Naive thymus-derived CD8-positive, alpha-beta T cell (primary cell): ENCODE data around the gene ADAM8. TPM values are rescaled to one million over a fixed set of nuclear protein-coding genes. Genes with fewer than 3 reads are reported as not detected.
"Not testable (repeated sequence)": the region's sequence is repeated elsewhere in the genome, so short reads cannot be mapped to it uniquely, and the experiment has no call there.

Experiments
- ATAC-seq, 2 donors: fragments of 150-1000 bp; cut with Tn5 transposase in 1 of 2; sonication (Bioruptor Pico), chemical (Tn5 transposase) in 1 of 2; 1 replicate in 1 of 2; 2 replicates in 1 of 2; pipeline ENCODE4 v1.10.0; 2021; ENCODE audit warnings: mild to moderate bottlenecking in 2 of 2, moderate library complexity in 2 of 2
- POLR2A ChIA-PET: fragments of 350-600 bp; sonication (Branson Sonifier 250); formaldehyde crosslinking; loops from one replicate; lab custom pipeline; 2021; ENCODE audit warnings: antibody characterized with exemption; lab: Charles Lee
- DNase-seq, 10 donors: peaks; one replicate each; pipeline versions ENCODE4 v3.0.0 to v3.0.0-alpha.2; 2020 to 2022
- H3K27ac Mint-ChIP-seq, 10 donors: one replicate each; pipeline ENCODE4 v1.8.0; 2020 to 2022; ENCODE audit warnings: mild to moderate bottlenecking in 10 of 10, mixed read lengths in 10 of 10, moderate library complexity in 4 of 10, inconsistent platforms in 1 of 10
- H3K27me3 Mint-ChIP-seq, 5 donors: one replicate each; pipeline ENCODE4 v1.8.0; 2021 to 2022; ENCODE audit warnings: mixed read lengths in 5 of 5
- H3K36me3 Mint-ChIP-seq, 3 donors: one replicate each; pipeline ENCODE4 v1.8.0; 2020 to 2022; ENCODE audit warnings: mixed read lengths in 3 of 3, mild to moderate bottlenecking in 2 of 3, inconsistent platforms in 1 of 3
- H3K4me1 Mint-ChIP-seq, 4 donors: one replicate each; pipeline ENCODE4 v1.8.0; 2021 to 2022; ENCODE audit warnings: mixed read lengths in 4 of 4
- H3K4me3 Mint-ChIP-seq, 10 donors: one replicate each; pipeline ENCODE4 v1.8.0; 2020 to 2022; ENCODE audit warnings: mild to moderate bottlenecking in 10 of 10, mixed read lengths in 10 of 10, moderate library complexity in 6 of 10, inconsistent platforms in 1 of 10
- H3K9me3 Mint-ChIP-seq, 9 donors: one replicate each; pipeline ENCODE4 v1.8.0; 2020 to 2022; ENCODE audit warnings: mixed read lengths in 9 of 9, mild to moderate bottlenecking in 3 of 9, inconsistent platforms in 1 of 9, moderate library complexity in 1 of 9
- polyA plus RNA-seq, 3 donors: library from polyadenylated mRNA; unstranded; fragments of 300-500 nt; fragmentation: Illumina TruSeq; gene quantifications; one replicate each; pipeline ENCODE4 v1.2.3, GENCODE V29; 2021
- total RNA-seq, 8 experiments: library from RNA in 2 of 8; stranded (reverse) in 2 of 8; gene quantifications; one replicate each; pipeline ENCODE4 v1.2.3 and lab custom pipeline; 2021 to 2026

ADAM8 gene
- total and polyA plus RNA-seq, 5 experiments from 2014 or later, result 7.8 to 28.4 (median 9.4) TPM

DNA sequence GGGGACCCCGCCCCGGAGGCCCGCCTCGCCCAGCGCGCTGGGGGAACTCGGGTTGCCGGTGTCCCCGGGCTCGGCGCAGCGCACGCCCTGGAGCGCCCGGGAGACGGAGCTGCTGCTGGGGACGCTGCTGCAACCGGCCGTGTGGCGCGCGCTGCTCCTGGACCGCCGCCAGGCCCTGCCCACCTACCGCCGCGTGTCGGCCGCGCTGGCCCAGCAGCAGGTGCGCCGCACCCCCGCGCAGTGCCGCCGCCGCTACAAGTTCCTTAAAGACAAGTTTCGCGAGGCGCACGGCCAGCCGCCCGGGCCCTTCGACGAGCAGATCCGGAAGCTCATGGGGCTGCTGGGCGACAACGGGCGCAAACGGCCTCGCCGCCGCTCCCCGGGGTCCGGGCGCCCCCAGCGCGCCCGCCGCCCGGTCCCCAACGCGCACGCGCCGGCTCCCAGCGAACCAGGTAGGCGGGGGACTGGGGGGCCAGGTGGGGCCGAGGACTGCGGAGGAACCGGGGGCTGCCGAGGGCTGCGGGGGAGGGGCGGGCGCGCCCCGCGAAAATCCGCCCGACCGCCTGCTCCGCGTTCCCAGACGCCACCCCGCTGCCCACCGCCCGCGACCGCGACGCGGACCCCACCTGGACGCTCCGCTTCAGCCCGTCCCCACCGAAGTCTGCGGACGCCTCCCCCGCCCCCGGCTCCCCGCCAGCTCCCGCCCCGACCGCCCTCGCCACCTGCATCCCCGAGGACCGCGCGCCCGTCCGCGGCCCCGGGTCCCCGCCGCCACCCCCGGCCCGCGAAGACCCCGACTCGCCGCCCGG lies 46.1 kb downstream of the ADAM8 start:
- Mint-ChIP-seq H3K4me3 (peak overlapping the region in 3 of 10 donors; percentile 43 to 59 (median 58)), H3K36me3 (no peaks in the 10 kb centered on the region), H3K27ac (no peak overlapping the region), H3K9me3 (no peaks in the 10 kb centered on the region), H3K4me1 (peaks cover 2 to 27% (median 18%) of the 10 kb centered on the region in 4 donors), H3K27me3 (peaks cover 21 to 72% (median 44%) of the 10 kb centered on the region in 5 donors)
- POLR2A ChIA-PET, result no interaction called here
- DNase-seq (no peak), ATAC-seq (peak; percentile 36 to 50)

GRCh38 chr10:133230044-133230361 lies 46.7 kb downstream of the ADAM8 start, which contains the start of gene UTF1:
Gene UTF1 (plus strand): TSS chr10:133230217. CDS start chr10:133230289, 72 bp downstream.
- Mint-ChIP-seq H3K4me1 (peaks cover 2 to 25% (median 16%) of the 10 kb centered on the region in 4 donors), H3K9me3 (no peaks in the 10 kb centered on the region), H3K36me3 (no peaks in the 10 kb centered on the region), H3K4me3 (peak within 1 kb of the TSS in 9 of 10 donors; percentile 40 to 78 (median 69)), H3K27ac (peak within 1 kb of the TSS in 1 of 10 donors; percentile 66), H3K27me3 (peaks cover 21 to 75% (median 42%) of the 10 kb centered on the region in 5 donors)
- DNase-seq (no peak), ATAC-seq (no peak)
- POLR2A ChIA-PET, result no interaction called here

GRCh38 chr10:133229265-133230043 lies 47.2 kb downstream of the ADAM8 start:
- H3K27me3 Mint-ChIP-seq, result peaks cover 20 to 73% (median 42%) of the 10 kb centered on the region in 5 donors
- H3K36me3 Mint-ChIP-seq, result no peaks in the 10 kb centered on the region
- ATAC-seq, result no peak
- no peak for DNase-seq
- peaks cover 2 to 23% (median 14%) of the 10 kb centered on the region in 4 donors for H3K4me1 Mint-ChIP-seq
- no peaks in the 10 kb centered on the region for H3K9me3 Mint-ChIP-seq
- POLR2A ChIA-PET, result no interaction called here
- H3K4me3 Mint-ChIP-seq, result peak overlapping the region in 9 of 10 donors; percentile 40 to 74 (median 69)
- peak overlapping the region in 1 of 10 donors; percentile 66 for H3K27ac Mint-ChIP-seq

DNA sequence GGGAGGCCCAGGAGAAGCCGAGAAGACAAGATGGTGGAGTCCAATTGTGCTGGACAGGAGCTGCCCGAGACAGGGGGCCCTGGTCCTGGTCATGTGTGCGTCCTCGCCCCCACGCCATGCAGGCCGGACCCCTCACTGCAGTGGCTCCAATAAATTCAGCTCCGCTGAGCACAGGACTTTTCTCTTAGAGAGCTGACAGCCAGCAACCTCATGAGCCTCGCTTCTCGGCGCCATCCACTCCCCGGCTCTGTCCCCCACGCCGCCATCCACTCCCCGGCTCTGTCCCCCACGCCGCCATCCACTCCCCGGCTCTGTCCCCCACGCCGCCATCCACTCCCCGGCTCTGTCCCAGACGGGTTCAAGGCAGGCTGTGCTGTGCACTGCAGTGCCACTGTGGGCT lies 49.4 kb downstream of the ADAM8 start:
- H3K4me1 Mint-ChIP-seq, result peaks cover 2 to 23% (median 14%) of the 10 kb centered on the region in 4 donors
- POLR2A ChIA-PET, result interaction anchor here (0.9 kb wide), 1 partner anchor 14 kb away, joined by 3 read pairs; no protein-coding TSS in a partner anchor
- no peaks in the 10 kb centered on the region for H3K36me3 Mint-ChIP-seq
- H3K9me3 Mint-ChIP-seq, result no peaks in the 10 kb centered on the region
- ATAC-seq, result no peak
- H3K27me3 Mint-ChIP-seq, result peaks cover 14 to 60% (median 37%) of the 10 kb centered on the region in 5 donors
- no peak overlapping the region for H3K4me3 Mint-ChIP-seq
- no peak for DNase-seq
- H3K27ac Mint-ChIP-seq, result no peak overlapping the region

DNA sequence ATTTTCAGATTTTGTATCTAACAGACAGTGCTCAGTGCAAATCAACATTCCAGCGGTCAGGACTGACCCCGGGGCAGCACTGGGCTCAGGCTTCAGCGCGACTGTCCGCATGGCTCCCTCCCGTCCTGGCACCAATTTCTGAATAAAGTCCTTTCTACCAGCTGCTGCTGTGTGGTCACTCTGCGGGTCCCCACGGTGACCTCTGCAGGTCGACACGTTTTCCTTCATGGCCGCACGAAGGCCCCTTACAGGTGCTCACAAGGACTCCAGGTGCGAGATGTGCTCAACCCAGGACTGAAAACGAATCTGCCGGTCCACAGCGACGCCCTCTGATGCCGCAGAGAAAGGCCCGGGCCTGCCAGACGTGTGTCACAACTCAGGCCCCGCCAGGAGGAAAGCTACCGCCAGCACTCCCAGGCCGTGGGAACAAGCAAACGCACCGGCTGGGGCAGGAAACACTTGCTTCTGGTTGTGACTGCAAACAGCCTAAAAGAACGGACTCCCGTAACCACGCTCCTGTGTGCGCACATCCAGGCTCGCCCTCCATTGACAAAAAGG lies 50.3 kb downstream of the ADAM8 start:
- no peaks in the 10 kb centered on the region for H3K9me3 Mint-ChIP-seq
- POLR2A ChIA-PET, result interaction anchor here (0.9 kb wide), 1 partner anchor 14 kb away, joined by 3 read pairs; no protein-coding TSS in a partner anchor
- no peaks in the 10 kb centered on the region for H3K36me3 Mint-ChIP-seq
- no peak for DNase-seq
- peaks cover 11 to 54% (median 29%) of the 10 kb centered on the region in 5 donors for H3K27me3 Mint-ChIP-seq
- no peak for ATAC-seq
- H3K4me3 Mint-ChIP-seq, result no peak overlapping the region
- no peak overlapping the region for H3K27ac Mint-ChIP-seq
- H3K4me1 Mint-ChIP-seq, result peaks cover 2 to 20% (median 12%) of the 10 kb centered on the region in 4 donors

DNA sequence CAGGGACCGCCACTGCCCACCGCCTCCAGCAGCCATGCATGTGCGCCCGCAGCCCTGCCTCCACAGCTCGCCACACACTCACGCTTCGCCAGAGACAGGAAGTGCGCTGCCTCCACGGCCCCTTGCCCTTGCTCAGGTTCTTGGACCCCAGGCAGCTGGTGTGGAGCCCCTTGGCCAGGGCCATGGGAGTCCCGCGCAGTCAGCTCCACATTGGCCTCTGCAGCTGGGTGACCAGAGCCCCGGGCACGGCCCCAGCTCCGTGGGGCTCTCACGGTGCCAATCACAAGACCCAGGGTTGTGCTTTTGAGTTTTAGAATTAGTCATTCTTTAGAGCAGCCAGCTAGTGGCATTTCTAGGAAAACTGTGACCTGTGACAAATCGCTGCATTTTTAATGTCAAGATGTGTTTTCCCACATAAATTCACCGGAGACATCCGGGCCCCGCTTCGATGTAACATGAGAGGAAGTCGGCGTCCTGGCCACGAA lies 50.9 kb downstream of the ADAM8 start:
- POLR2A ChIA-PET, result no interaction called here
- Mint-ChIP-seq H3K4me3 (no peak overlapping the region), H3K36me3 (no peaks in the 10 kb centered on the region), H3K9me3 (no peaks in the 10 kb centered on the region), H3K4me1 (peaks cover 2 to 18% (median 12%) of the 10 kb centered on the region in 4 donors), H3K27me3 (peaks cover 11 to 57% (median 33%) of the 10 kb centered on the region in 5 donors), H3K27ac (no peak overlapping the region)
- DNase-seq, result no peak
- no peak for ATAC-seq

DNA sequence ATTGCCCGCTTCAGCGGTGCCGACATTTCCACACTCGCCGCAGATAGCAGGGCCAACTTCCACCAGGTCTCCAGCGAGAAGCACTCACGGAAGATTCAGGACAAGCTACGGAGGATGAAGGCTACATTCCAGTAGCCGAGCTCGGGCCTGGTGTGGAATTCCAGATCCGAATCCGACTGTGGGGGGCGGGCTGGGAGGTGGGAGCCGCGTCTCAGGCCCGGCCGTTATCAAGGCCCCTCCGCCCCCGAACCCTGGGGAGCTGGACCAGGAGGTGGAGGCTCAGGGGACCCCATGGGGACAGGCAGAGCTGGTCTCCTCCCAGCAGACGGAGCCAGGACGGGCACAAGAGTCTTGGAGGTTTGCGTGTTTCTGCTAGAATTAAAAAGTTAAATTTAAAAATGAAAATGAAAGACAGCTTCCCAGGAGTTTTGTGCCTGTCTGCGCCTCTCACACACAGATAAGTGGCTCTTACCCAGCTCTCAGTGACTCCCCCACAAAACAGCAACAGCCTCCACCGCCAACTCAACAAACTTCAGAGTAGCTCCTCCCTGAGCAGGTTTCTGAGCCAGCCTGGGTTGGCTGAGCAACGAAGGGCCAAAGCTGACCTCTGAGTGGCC lies 51.8 kb downstream of the ADAM8 start:
- Mint-ChIP-seq H3K4me1 (peaks cover 2 to 18% (median 12%) of the 10 kb centered on the region in 4 donors), H3K36me3 (no peaks in the 10 kb centered on the region), H3K27ac (no peak overlapping the region), H3K9me3 (no peaks in the 10 kb centered on the region), H3K27me3 (peaks cover 11 to 57% (median 33%) of the 10 kb centered on the region in 5 donors), H3K4me3 (no peak overlapping the region)
- DNase-seq (no peak), ATAC-seq (no peak)
- POLR2A ChIA-PET, result no interaction called here

GRCh38 chr10:133224076-133224475 lies 52.6 kb downstream of the ADAM8 start:
- H3K4me3 Mint-ChIP-seq, result no peak overlapping the region
- POLR2A ChIA-PET, result no interaction called here
- no peak for ATAC-seq
- H3K27me3 Mint-ChIP-seq, result peaks cover 8 to 52% (median 28%) of the 10 kb centered on the region in 5 donors
- peaks cover 0 to 14% (median 7%) of the 10 kb centered on the region in 4 donors for H3K4me1 Mint-ChIP-seq
- no peak for DNase-seq
- H3K27ac Mint-ChIP-seq, result no peak overlapping the region
- H3K9me3 Mint-ChIP-seq, result no peaks in the 10 kb centered on the region
- no peaks in the 10 kb centered on the region for H3K36me3 Mint-ChIP-seq

DNA sequence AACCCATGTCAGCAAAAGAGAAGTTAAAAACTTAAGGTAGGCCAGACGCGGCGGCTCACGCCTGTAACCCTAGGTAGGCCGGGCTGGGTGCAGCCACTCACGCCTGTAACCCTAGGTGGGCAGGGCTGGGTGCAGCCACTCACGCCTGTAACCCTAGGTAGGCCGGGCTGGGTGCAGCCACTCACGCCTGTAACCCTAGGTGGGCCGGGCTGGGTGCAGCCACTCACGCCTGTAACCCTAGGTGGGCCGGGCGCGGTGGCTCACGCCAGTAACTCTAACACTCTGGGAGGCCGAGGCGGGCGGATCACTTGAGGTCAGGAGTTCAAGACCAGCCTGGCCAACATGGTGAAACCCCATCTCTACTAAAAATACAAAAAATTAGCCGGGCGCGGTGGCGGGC lies 54.9 kb downstream of the ADAM8 start:
- POLR2A ChIA-PET, ATAC-seq, H3K4me1 Mint-ChIP-seq, DNase-seq, H3K27ac Mint-ChIP-seq, H3K4me3 Mint-ChIP-seq, H3K9me3 Mint-ChIP-seq, H3K36me3 Mint-ChIP-seq: not testable (repeated sequence)
- H3K27me3 Mint-ChIP-seq, result peaks cover 3 to 48% (median 22%) of the 10 kb centered on the region in 5 donors

DNA sequence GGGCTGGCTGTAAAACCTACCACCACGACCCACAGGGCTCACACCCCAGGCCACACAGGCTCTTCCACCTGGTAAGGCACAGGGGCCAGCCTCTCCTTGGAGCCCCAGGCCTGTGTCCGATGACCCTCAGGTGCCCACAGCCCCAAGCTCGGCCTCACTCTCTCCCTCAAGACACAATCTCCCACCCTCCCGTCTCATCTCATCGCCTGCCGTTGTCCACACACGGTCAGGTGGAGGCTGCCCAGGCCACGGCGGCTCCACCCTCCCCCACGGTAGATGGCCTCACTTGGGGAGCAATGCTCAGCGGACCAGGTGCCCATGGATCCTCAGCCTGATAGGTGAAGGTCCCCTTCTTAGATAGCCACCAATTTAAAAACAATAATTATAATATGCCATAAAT lies 55.3 kb downstream of the ADAM8 start:
- POLR2A ChIA-PET, result no interaction called here
- H3K4me3 Mint-ChIP-seq, result no peak overlapping the region
- H3K4me1 Mint-ChIP-seq, result peaks cover 0 to 8% (median 3%) of the 10 kb centered on the region in 4 donors
- DNase-seq, result no peak
- H3K27me3 Mint-ChIP-seq, result peaks cover 4 to 44% (median 18%) of the 10 kb centered on the region in 5 donors
- no peaks in the 10 kb centered on the region for H3K36me3 Mint-ChIP-seq
- H3K9me3 Mint-ChIP-seq, result no peaks in the 10 kb centered on the region
- no peak overlapping the region for H3K27ac Mint-ChIP-seq
- ATAC-seq, result no peak

DNA sequence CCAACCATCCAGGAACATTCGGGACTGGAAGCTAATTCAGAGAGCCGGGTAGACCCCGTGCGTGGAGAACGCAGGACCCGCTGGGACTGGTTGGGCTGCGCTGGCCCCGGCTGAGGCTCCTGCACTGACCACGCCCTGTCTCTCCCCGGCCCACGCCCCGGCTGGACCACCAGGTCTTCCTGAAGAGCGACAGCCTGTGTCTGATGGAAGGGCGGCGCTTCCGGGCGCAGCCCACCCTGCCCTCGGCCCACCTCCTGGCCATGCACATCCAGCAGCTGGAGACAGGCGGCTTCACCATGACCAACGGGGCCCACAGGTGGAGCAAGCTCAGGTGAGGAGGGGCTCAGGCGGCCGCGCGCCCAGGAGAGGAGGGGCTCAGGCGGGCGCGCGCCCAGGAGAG lies 56.9 kb downstream of the ADAM8 start:
- H3K9me3 Mint-ChIP-seq, result no peaks in the 10 kb centered on the region
- H3K4me3 Mint-ChIP-seq, result no peak overlapping the region
- ATAC-seq (no peak), DNase-seq (no peak)
- H3K4me1 Mint-ChIP-seq, result no peaks in the 10 kb centered on the region
- no peaks in the 10 kb centered on the region for H3K36me3 Mint-ChIP-seq
- H3K27me3 Mint-ChIP-seq, result peaks cover 4 to 36% (median 18%) of the 10 kb centered on the region in 5 donors
- POLR2A ChIA-PET, result no interaction called here
- no peak overlapping the region for H3K27ac Mint-ChIP-seq

GRCh38 chr10:133218891-133219290 lies 57.8 kb downstream of the ADAM8 start:
- H3K4me1 Mint-ChIP-seq, result no peaks in the 10 kb centered on the region
- ATAC-seq (no peak), DNase-seq (no peak)
- H3K27me3 Mint-ChIP-seq, result peaks cover 4 to 29% (median 14%) of the 10 kb centered on the region in 5 donors
- no peak overlapping the region for H3K27ac Mint-ChIP-seq
- no peaks in the 10 kb centered on the region for H3K36me3 Mint-ChIP-seq
- H3K9me3 Mint-ChIP-seq, result no peaks in the 10 kb centered on the region
- H3K4me3 Mint-ChIP-seq, result no peak overlapping the region
- POLR2A ChIA-PET, result no interaction called here
